ENCODE results near the gene PTPRD.
"Not testable (repeated sequence)": the region's sequence is repeated elsewhere in the genome, so short reads cannot be mapped to it uniquely, and the experiment has no call there.

The PTPRD gene

DNA sequence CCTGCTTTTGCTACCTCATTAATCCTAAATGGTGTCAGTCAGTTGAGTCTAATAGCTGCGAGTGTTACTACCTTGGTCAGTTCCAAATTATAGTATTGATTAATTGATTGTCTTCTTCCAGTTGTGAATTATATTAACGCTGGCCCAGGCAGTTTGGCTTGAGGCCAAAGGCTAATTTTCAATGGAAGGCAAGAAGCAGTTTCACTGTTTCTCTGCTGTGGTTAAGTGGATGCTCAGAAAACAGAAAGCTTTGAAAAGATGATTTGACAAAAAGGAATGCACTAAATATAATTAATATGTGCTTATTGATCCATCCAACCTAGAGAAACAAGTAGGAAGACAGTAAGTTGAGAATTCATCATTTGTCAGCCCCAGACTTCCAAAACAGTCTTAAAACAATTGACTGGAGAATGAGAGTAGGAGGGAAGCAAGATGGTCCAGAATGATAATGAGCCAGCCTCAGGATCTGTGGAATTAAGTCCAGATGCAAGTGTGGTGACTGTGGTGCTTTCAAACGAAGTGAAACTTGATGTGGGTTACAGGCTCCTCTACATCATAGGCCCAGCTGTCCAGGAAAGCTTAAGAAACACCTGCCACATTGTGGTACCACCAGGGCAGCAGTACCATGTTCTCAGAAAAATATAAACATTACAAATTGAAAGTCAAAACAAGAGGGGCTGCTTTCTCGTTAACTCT is 1442.2 kb downstream of the PTPRD start:
- DNase-seq (ENCODE audit: low read depth in 2 of 2), result no peak

DNA sequence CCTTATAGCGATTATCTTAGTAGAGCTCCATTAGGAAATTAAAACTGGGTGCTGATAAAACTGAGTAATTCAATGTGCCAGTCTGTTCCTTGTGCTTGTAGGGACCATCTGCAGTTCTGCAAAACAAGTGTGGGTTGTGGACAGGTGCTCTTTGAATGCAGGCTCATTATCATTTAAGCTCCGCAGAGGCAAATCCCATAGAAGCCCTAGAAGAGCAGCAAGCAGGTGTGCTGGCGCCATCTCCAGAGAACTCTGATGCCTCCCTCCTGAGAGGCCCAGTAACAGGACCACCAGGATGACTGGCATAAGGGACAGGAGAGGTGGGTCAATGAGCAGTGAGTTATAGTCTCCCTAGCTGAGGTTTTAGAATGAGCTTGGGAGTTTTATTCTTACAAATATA is 1470.8 kb downstream of the PTPRD start:
- no peak for DNase-seq (ENCODE audit: low read depth in 2 of 2)

DNA sequence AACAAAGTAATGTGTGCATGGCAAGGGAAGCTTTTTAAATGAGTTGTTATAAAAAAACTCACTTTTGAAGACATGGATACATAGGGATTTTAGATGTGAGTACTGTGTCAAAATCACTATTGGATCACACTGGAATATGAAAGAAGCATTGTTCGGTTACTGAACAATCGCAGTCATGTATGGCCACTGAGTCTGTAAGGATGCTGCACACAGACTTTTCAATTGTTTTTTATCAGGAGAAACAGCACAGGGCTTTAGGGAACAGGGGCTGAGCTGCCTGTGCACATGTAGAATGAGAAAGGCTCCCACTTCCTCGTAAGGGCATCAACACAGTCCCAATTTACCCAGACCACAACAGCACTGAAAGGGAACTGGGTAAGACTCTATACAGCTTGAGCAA is 1479.3 kb downstream of the PTPRD start:
- DNase-seq (ENCODE audit: low read depth in 2 of 2), result no peak

DNA sequence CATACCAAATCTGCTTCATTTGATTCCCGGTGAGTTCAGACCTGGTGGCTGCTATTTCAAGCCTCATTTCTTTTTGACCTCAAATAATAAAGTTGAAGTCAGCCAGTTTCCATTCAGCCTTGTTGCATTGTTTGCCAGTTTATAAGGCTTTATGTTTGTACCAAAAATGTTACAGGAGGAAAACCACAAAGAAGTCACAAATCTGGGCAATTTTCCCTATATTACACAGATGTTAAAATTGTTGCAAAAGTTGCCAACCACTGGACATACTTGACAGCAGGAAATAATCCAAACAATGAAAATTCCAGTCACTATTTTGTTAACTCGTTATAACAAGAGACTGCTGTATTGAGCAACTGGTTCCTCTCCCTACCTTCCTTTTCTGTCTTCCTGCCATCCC is 1488.2 kb downstream of the PTPRD start:
- no peak for DNase-seq (ENCODE audit: low read depth in 2 of 2)

DNA sequence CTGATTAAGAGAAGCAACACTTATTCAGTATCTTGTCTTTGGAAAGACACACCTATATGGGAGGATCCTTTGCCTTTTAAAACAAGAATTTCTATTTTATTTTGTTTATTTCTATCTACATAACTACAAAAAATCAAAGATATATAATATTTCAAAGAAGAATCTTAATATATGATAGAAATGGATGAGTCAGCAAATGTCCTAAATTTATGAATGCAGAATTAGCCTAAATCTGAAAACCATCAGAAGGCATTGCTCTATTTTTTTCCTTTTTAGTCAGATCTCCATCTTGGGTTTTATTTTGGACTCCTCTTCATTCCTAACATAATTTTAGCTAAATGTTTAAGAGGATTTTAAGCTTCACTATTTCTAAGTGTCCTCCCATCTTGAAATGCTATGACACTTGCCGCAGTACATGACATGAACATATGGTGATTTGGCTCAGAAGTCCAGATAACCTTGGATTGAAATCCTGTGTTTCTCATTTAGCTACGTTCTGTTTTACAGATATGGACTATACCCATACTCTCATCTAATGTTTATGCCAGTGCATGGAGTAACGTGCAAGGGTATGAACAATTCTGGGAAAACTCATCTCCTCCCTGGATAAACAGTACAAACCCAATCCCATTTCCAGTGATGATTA is 1490.4 kb downstream of the PTPRD start:
- DNase-seq (ENCODE audit: low read depth in 2 of 2), result no peak

DNA sequence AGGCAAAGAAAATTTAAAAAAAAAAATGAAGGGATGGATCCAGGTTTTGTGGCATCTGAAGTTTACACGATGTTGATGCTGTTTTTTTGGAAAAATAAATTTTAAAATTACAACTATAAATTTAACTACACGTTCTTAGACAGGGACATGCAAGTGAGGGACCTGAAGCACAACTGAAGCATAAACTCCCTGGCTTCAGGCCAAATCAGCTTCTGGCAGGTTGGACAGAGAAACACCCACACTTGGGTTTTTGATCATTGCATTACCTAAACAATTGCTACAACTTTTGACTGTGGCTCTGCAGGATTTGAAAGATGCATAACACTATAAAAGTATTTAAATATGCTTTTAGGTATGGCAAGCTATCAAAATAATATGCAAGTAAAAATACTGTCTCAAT is 1494.9 kb downstream of the PTPRD start:
- no peak for DNase-seq (ENCODE audit: low read depth in 2 of 2)

DNA sequence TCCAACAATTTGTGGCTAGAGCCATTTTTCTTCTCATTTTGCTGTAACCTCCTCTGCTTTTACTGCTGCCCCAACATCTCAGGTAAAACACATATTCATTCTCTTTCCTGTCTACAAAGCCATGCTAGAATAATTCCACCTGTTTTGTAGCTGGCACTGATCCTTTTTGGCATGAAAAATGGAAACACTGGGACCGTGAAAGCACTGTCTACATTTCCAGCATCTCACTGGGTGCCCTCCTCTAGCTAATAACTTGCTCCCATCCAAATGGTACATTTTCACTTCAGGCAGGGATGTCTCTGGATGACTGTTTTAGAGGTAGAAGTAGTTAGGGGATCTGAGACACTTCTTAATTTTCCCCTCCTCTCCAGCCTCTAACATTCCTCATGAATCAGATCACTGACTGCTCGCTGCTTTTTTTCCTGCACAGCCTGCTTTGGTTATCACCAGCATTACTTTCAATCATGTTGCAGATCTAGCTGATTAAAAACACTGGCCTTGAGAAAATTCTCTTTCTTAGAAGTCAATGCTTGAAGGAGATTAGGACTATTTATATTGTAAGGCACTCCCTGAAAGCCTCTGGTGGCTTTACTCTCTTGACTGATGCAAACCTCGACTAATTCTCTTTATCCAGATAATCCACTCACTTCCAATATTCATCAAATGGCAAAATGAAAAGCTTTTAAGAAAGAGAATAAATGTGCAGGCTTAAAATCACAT is 1500.6 kb downstream of the PTPRD start:
- DNase-seq (ENCODE audit: low read depth in 2 of 2), result no peak

DNA sequence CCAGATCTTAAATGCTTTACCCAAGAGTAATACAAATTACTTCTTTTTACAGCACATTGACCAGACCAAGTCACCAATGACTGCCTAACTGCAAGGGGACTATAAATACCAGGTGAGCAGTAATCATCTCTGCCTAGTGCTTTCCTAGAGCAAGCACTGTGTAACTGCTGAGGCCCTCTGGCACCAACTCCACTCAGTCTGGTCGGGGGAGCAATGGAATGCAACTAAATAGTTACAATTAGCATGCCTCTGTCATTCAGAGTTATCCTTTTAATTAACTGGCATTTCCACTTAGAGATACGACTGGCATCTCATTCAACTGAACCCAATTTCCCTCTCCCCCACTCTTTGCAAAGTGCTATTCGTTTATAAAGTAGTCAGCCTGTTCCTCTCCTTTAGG is 1504.2 kb downstream of the PTPRD start:
- no peak for DNase-seq (ENCODE audit: low read depth in 2 of 2)

DNA sequence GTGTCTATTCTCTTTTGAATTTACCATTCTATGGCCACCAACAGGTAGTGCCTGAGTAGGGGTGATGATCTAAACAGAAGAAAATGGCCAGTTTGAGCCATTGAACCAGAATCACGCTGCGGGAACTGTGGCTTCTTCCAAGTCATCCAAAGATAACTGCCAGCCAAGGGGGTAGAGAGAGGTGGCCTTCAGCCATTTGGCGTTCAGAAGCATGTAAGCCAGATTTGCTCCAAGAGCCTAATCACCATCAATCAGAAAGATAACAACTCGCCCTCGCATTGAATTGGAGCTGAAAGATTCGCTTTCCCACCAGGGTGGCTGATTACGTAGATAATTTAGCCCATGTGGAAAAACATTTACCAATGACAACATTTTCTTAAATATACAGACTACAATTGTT is 1510.5 kb downstream of the PTPRD start:
- DNase-seq (ENCODE audit: low read depth in 2 of 2), result no peak

DNA sequence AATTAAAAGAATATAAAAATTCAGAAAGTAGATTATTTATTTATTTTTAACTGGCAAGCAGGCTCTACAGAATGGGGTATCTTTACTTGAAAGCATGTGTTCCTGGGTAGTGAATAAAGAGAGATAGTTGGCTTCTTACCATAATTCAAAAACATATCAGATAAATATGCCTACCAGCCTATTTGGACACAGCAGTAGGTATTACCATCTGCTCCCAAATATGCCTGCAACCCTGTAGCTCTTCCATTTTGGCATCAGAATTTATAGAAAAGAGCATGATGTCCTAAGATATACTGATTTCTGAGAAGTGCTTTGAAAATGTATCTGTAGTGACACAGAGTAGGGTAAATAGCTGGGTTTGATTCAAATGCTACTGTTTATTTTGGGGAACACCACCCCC is 1512.7 kb downstream of the PTPRD start:
- DNase-seq (ENCODE audit: low read depth in 2 of 2), result no peak

DNA sequence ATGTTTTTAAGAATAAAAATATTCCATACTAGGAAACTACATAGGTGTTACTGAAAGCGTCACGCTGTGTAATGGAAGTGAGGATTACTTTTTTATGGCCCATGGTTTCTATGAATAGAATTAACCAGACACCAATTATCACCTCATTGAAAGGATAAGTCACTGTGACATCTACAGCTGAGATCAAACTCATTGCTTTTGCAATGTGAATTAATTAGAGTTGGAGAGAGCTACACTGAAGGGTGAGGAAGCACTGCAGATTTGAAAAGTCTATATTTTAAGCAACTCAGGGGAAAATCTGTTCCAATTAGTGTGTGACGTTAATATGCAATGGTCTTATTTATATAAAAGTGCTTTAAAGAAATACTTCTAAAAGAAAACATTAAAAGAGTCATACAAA is 1513.2 kb downstream of the PTPRD start:
- no peak for DNase-seq (ENCODE audit: low read depth in 2 of 2)

DNA sequence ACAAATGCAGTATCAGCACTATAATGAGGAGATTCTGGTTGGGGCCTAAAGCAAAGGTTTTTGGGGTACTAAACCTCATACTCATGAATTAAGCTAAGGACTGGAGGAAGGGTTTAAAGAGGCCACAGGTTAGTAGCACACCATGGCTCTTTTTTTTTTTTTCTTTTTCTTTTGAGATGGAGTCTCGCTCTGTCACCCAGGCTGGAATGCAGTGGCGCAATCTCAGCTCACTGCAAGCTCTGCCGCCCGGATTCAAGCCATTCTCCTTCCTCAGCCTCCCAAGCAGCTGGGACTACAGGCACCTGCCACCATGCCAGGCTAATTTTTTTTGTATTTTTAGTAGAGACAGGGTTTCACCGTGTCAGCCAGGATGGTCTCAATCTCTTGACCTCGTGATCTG is 1515.5 kb downstream of the PTPRD start:
- not testable (repeated sequence) for DNase-seq (ENCODE audit: low read depth in 2 of 2)

DNA sequence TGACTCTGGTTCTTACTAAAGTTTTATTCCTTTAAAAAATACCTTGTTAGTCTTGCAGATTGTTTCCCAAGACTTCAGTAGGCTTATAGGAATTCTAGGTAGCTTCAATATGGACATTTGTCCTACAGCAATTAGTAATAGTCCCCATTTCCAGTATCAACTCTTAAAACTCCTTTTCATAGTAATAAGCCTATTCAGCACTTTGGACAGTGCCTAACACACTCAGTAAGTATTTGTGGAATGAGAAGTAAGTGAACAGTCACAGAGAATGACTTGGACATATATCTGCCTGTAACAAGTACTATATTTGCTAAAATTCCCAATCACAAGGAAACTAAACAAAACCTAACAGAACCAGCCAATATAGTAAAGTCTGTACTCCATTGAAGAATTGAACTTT is 1521.4 kb downstream of the PTPRD start:
- DNase-seq (ENCODE audit: low read depth in 2 of 2), result no peak

DNA sequence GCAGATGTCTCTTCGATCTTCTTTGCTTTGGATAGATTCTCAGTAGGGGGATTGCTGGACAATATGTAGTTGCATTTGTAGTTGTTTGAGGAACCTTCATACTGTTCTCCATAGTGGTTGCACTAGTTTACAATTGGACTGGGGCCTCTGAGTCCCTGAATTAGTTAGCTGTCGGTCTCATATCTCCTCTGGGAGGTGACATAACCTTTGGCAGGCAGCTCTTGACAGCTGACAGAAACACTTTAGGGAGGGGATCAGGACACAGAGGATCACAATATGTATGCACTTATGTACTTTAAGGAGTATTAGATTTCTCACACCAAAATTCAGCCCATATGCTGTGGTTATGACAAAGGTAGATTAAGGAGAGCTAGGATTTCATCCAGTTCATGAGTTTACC is 1533.3 kb downstream of the PTPRD start:
- no peak for DNase-seq (ENCODE audit: low read depth in 2 of 2)

DNA sequence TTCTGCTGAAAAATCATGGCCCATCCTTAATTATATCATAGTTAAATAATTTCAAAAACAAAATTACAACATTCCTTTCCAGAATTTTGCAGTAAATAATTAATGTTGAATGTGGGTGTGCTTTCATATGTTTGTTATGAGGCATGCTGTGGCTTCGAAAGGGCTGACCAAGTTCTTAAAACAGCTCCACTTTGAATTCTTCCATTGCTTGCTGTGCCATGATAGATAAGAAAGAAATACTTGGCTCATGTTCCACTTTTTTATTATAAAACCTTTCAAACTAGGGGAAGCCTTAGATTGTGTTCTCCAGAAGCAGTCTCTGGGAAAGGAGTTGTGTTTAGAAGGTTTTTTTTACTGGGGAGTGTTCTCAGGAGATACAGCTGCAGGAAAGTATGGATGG is 1534.5 kb downstream of the PTPRD start:
- DNase-seq (ENCODE audit: low read depth in 2 of 2), result no peak

DNA sequence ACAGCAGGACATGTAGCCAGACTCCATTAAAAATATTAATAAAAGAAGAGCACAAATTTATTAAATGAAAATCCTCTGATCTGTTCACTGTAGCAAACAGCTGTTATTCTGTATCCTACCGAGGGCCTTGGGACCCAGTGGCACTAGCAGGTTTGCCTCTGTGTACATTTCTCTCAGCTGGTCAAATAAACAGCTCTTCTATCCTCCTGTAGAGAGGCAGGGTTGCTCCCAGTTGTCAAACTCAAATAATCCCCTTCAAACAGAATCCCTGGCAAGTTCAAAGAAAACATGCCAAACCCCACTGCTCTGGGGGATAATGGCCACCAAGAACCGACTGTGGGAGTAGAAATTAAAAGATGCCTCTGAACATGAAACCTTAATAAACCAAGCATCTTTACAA is 1551.2 kb downstream of the PTPRD start:
- no peak for DNase-seq (ENCODE audit: low read depth in 2 of 2)

DNA sequence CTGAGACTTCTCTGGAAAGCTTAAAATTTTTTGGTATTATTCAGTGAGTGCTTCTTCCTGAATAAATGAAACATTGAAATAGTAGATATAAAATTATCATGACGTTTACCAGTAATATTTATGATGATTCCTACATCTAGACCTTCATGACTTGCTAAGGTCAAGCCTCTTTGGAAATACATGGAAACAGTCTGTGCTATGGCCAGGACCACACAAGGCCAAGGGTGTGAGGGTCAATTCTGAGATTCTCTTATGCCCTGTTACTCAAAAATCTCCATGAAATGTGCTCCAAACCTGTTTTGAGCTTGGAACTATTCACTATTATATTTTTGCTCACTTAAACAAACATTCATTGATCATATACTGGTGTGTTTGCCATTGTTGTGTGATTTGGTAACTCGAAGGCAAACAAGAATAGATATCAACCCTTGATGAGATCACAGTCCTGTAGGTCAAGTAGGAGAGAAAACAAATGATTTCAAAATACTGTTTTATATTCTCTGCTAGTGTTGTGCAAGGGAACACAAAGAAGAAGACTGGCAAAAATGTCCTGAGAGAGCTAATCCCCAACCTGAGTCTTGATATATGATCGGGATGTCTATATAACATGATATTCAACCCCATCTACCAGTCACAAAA is 1558.3 kb downstream of the PTPRD start:
- no peak for DNase-seq (ENCODE audit: low read depth in 2 of 2)

DNA sequence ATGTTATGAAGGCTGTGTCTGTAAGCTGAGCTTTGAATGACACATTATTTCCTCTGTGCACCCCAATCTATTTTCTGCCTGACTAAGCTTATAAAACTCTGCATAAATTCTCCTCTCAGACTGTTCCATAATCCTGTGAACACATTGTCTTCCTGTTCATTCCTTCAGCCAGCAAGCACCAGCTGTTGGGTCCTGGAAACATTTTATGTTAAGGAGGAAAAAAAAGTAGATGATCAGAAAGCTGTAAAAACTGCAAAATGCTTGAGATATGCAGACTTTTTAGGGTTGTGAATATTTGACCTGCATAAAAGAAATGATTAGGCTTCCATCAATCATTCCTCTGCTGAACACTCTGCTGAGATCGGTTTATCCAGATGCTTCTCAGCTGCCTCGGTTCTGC is 1567.2 kb downstream of the PTPRD start:
- no peak for DNase-seq (ENCODE audit: low read depth in 2 of 2)

DNA sequence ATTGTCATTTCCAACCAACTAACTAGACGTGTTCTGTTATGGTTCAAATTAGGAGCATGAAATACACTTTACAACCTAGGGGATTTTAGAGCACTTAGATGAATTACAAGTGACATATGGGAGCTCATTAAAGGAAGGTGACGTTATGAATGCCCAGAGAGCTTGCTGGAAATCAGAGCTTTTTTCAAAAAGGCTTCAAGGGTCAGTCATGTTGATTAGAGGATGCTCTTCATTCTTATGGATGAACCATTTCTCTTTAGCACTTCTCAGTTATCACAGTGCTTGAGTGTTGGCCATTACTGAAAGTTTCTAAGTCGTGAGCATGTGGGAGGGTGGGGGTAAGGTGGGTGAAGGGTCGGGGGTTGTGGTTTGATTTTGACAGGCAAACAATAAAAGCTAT is 1567.7 kb downstream of the PTPRD start:
- DNase-seq (ENCODE audit: low read depth in 2 of 2), result no peak

DNA sequence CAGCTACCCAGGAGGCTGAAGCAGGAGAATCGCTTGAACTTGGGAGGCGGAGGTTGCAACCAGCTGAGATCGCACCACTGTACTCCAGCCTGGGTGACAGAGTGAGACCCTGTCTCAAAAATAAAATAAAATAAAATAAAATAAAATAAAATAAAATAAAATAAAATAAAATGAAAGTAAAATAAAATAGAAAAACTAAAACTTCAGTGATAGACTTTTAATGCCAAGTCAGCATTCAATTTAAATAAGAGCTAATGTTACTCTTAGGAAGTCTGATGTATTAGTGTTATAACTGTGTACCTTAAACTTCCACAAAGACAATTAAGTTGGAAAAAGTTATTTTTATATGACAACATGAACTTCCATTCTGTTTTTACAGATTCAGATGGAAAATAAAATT is 1569.0 kb downstream of the PTPRD start:
- not testable (repeated sequence) for DNase-seq (ENCODE audit: low read depth in 2 of 2)

DNA sequence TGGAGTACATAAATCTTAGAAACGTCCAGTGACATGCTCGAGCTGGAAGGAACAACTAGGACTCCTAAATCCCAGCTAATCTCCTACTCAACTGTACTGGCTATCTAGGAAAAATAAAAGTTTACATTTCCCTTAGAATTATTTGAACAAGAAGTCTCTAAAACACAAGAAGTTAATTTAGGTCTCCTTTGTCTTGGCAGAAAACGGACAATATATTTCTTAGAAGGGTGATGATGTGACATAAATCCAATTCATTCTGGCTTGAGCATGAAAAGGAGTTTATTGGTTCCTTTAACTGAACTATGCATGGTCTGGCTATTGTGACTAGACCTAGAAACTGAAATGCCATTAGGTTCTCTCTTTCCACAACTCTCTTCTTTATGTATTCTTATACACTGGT is 1571.0 kb downstream of the PTPRD start:
- DNase-seq (ENCODE audit: low read depth in 2 of 2), result no peak

DNA sequence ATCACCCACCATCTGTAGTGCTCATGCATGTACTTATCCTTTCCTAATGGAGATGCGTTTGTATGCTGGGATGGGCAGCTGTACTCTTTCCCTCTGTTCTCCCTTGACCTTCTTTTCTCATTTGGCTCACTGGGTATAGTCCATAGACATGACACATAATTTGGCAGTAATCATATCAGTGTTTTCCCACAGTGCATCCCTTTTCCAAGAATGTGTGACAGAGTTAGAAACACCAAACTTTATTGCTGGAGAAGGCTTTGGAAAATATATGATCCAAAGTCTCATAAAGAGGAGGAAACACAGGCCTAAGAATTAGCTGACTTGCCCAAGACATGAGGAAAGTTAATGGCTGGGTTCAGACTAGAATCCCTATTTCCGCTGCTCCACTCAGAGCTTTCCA is 1579.8 kb downstream of the PTPRD start:
- DNase-seq (ENCODE audit: low read depth in 2 of 2), result no peak

DNA sequence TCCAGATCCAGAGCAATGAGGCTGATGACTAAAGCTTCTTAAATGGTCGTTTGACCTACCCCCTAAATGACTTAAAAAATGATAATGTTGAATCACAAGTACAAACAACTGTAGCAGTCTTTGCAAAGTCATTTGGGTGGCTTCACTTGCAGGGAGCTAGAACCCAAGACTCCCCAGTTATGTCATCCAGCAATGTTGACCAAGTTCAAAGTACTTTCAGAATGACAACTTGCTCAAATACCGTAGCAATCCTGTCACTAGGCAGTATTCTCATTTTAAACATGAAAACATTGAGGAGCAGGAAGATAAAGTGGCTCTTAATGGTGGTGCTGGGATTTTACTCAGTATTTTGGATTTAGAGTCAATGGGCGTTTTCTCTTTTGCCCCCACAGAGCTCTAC is 1596.2 kb downstream of the PTPRD start:
- no peak for DNase-seq (ENCODE audit: low read depth in 2 of 2)
